Calu3 (cell line): ENCODE results near the gene SYF2. TPM values are rescaled to one million over a fixed set of nuclear protein-coding genes. Genes with fewer than 3 reads are reported as not detected.

Source experiments
- BruUV-seq: library from RNA; stranded (reverse); fragments of 400-500 nt; replicated peaks from 2 replicates; lab custom pipeline; 2021; lab: Mats Ljungman, UMichigan
- CTCF ChIA-PET: fragments of 300-600 bp; sonication (Branson Sonifier 250); formaldehyde crosslinking; loops from one replicate; lab custom pipeline; 2022; ENCODE audit warnings: antibody characterized with exemption; lab: Charles Lee
- DNase-seq: peaks from one replicate; pipeline ENCODE4 v3.0.0; 2022
- H3K27ac Mint-ChIP-seq: one replicate; pipeline ENCODE4 v1.8.0; 2022; ENCODE audit warnings: mixed read lengths; ENCODE audit not compliant: unreplicated experiment
- H3K27me3 Mint-ChIP-seq: one replicate; pipeline ENCODE4 v1.8.0; 2022; ENCODE audit warnings: mixed read lengths; ENCODE audit not compliant: unreplicated experiment
- H3K36me3 Mint-ChIP-seq: one replicate; pipeline ENCODE4 v1.8.0; 2022; ENCODE audit warnings: mild to moderate bottlenecking, moderate library complexity, mixed read lengths; ENCODE audit not compliant: insufficient read depth, unreplicated experiment
- H3K4me1 Mint-ChIP-seq: one replicate; pipeline ENCODE4 v1.8.0; 2022; ENCODE audit warnings: mild to moderate bottlenecking, low read depth, mixed read lengths; ENCODE audit not compliant: unreplicated experiment
- H3K4me3 Mint-ChIP-seq: one replicate; pipeline ENCODE4 v1.8.0; 2022; ENCODE audit warnings: mild to moderate bottlenecking, low read depth, moderate library complexity, mixed read lengths; ENCODE audit not compliant: unreplicated experiment
- H3K9me3 Mint-ChIP-seq: one replicate; pipeline ENCODE4 v1.8.0; 2022; ENCODE audit warnings: low read depth, mixed read lengths; ENCODE audit not compliant: unreplicated experiment
- intact Hi-C: fragments of 100-400 bp; cut with micrococcal nuclease; formaldehyde crosslinking; loops from one replicate; pipeline ENCODE4 v1.10.0; 2022; ENCODE audit not compliant: unreplicated experiment
- total RNA-seq: library from RNA; stranded (reverse); gene quantifications from 2 replicates; pipeline ENCODE4 v1.2.3, GENCODE V29; 2022
- TF ChIP-seq, protein P1 (sequence below): fragments of 200-600 bp; IDR thresholded peaks from one replicate; pipeline ENCODE4 v1.8.0; 2022; ENCODE audit warnings: antibody characterized with exemption; ENCODE audit not compliant: unreplicated experiment

The SYF2 gene
- total RNA-seq, 1 experiment from 2014 or later, result 24.3 TPM

DNA sequence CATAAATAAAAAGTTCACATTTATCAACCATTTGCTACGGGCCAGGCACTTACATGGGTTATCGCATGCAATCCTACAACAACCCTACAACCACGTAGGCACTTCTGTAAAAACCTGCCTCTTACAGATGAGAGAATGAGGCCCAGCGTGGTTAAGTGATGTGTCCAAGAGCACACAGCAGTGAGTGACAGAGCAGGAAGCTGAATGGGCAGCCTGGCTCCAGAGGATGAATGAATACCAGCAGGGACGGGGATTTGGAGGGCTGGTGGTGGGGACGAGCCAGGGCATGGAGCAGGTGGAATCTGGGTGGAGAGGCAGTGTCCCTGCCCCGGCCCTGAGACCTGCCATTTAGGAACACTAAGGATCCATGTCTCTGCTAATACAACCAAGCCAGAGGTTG, 35.5 kb downstream of the SYF2 start:
- no peak for DNase-seq
- H3K36me3 Mint-ChIP-seq, result no peaks in the 10 kb centered on the region
- no peak overlapping the region for H3K27ac Mint-ChIP-seq
- peaks cover 65% of the 10 kb centered on the region for H3K27me3 Mint-ChIP-seq
- intact Hi-C loops, result no loop called here
- CTCF ChIA-PET, result no interaction called here
- no peak overlapping the region for H3K4me3 Mint-ChIP-seq
- TF ChIP-seq, protein P1, sequence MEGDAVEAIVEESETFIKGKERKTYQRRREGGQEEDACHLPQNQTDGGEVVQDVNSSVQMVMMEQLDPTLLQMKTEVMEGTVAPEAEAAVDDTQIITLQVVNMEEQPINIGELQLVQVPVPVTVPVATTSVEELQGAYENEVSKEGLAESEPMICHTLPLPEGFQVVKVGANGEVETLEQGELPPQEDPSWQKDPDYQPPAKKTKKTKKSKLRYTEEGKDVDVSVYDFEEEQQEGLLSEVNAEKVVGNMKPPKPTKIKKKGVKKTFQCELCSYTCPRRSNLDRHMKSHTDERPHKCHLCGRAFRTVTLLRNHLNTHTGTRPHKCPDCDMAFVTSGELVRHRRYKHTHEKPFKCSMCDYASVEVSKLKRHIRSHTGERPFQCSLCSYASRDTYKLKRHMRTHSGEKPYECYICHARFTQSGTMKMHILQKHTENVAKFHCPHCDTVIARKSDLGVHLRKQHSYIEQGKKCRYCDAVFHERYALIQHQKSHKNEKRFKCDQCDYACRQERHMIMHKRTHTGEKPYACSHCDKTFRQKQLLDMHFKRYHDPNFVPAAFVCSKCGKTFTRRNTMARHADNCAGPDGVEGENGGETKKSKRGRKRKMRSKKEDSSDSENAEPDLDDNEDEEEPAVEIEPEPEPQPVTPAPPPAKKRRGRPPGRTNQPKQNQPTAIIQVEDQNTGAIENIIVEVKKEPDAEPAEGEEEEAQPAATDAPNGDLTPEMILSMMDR, result no peak
- H3K4me1 Mint-ChIP-seq, result peaks cover 10% of the 10 kb centered on the region
- H3K9me3 Mint-ChIP-seq, result no peaks in the 10 kb centered on the region
- no TSS peak for BruUV-seq

DNA sequence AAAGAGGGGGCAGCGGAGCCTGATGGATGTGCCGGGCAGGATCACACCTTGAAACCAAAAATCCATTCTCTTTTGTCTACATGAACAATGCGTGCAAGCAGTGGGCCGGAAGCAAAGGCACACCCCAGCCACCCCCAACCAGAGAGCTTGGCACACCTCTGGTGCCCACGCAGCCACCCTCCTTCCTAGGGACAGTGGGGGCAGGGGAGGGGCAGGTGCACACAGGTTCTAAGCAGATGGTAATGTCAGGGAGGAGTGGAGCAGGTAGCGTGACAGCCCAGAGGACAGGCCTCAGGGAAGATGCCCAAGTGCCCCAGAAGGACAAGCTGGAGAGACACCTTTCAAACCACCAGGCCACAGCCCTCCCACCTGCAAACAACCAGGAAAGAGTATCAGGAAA, 36.5 kb downstream of the SYF2 start:
- BruUV-seq, result no TSS peak
- no peak overlapping the region for H3K4me3 Mint-ChIP-seq
- peaks cover 55% of the 10 kb centered on the region for H3K27me3 Mint-ChIP-seq
- CTCF ChIA-PET, result no interaction called here
- H3K27ac Mint-ChIP-seq, result no peak overlapping the region
- no peak for DNase-seq
- intact Hi-C loops, result no loop called here
- peaks cover 10% of the 10 kb centered on the region for H3K4me1 Mint-ChIP-seq
- TF ChIP-seq, protein P1, result no peak
- H3K36me3 Mint-ChIP-seq, result no peaks in the 10 kb centered on the region
- no peaks in the 10 kb centered on the region for H3K9me3 Mint-ChIP-seq

DNA sequence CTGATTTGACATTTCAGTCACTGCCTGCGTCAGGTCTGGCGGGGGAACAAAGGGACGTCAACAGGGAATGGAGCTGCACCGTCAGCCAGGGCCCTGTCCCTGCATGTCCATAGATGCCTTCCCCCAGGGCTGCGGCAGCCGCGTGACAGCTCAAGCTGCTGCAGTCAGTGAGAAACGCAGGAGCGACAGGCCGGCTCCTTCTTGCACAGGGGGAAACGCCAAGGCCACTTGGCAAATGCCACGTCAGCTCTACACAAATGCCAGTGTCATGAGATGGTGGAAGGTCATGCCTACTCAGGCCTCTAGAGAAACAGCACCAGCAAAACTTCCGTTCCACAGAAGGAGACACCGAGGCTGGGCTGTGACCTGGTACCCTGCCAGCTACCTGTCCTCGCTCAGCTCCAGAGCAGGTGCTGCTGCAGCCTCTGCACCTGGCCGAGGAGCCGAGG, 37.7 kb downstream of the SYF2 start:
- TF ChIP-seq, protein P1, result no peak
- Mint-ChIP-seq H3K27me3 (peaks cover 43% of the 10 kb centered on the region), H3K4me3 (no peak overlapping the region), H3K9me3 (no peaks in the 10 kb centered on the region), H3K4me1 (peaks cover 10% of the 10 kb centered on the region), H3K36me3 (no peaks in the 10 kb centered on the region), H3K27ac (no peak overlapping the region)
- CTCF ChIA-PET, result no interaction called here
- DNase-seq, result no peak
- intact Hi-C loops, result no loop called here
- no TSS peak for BruUV-seq

DNA sequence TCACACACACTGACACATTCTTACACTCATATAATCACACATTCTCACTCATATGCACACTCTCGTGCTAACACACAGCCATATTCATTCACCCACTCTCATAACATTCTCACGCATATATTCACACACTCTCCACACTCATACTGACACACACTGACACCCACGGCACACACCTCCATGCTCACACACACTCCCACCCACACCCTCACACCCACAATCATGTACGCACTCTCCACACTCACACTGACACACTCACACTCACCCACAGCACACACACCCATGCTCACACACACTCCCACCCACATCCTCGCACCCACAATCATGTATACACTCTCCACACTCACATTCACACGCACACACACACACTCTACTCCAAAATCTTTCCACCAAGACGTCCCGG, 38.2 kb downstream of the SYF2 start:
- TF ChIP-seq, protein P1, result no peak
- no peak for DNase-seq
- H3K27ac Mint-ChIP-seq, result no peak overlapping the region
- no peaks in the 10 kb centered on the region for H3K9me3 Mint-ChIP-seq
- no TSS peak for BruUV-seq
- peaks cover 38% of the 10 kb centered on the region for H3K27me3 Mint-ChIP-seq
- no peak overlapping the region for H3K4me3 Mint-ChIP-seq
- no peaks in the 10 kb centered on the region for H3K36me3 Mint-ChIP-seq
- intact Hi-C loops, result no loop called here
- peaks cover 10% of the 10 kb centered on the region for H3K4me1 Mint-ChIP-seq
- CTCF ChIA-PET, result no interaction called here
